Astrocyte (in vitro differentiated cells and primary cell): ENCODE data around the gene TUBA4B.

ENCODE experiments used
- EZH2 ChIP-seq: IDR thresholded peaks from 2 replicates; pipeline ENCODE4 v1.6.1; 2012; ENCODE audit warnings: mild to moderate bottlenecking, low read length, inconsistent platforms; ENCODE audit not compliant: insufficient read depth
- TF ChIP-seq, protein P1 (sequence below): IDR thresholded peaks from 2 replicates; pipeline ENCODE4 v1.5.1; 2011; ENCODE audit warnings: low read depth, mild to moderate bottlenecking, inconsistent platforms, low read length, moderate library complexity; ENCODE audit not compliant: insufficient read depth

DNA sequence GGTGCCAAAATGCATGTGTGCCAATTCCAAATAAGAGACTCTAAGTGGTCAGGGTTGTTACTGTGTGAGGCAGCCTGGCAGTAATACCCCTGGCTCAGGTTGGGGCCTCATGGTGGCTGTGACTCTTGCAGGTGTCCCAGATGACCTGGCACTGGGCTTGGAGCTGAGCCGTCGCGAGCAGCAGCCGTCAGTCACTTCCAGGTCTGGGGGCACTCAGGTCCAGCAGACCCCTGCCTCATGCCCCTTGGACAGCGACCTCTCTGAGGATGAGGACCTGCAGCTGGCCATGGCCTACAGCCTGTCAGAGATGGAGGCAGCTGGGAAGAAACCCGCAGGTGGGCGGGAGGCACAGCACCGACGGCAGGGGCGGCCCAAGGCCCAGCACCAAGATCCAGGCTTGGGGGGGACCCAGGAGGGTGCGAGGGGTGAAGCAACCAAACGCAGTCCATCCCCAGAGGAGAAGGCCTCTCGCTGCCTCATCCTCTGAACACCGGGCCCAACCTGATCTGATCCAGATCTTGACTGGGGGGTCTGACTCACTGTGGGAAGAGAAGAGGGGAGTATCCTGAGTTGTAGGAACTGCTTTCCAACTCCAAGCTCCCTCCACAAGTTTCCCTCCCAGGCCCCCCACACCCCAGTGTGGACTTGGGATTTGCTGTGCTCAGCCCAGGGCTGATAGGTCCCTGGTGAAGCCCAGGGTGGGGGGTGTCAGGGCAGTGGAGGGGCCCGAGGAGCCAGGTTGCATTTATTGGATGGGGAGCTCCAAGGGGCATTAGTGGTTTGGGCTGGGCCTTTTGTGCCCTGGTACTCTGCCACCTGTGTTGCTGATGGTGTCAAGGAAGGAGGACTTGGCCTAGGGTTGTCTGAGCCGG, 31.7 kb downstream of the TUBA4B start:
- TF ChIP-seq, protein P1, sequence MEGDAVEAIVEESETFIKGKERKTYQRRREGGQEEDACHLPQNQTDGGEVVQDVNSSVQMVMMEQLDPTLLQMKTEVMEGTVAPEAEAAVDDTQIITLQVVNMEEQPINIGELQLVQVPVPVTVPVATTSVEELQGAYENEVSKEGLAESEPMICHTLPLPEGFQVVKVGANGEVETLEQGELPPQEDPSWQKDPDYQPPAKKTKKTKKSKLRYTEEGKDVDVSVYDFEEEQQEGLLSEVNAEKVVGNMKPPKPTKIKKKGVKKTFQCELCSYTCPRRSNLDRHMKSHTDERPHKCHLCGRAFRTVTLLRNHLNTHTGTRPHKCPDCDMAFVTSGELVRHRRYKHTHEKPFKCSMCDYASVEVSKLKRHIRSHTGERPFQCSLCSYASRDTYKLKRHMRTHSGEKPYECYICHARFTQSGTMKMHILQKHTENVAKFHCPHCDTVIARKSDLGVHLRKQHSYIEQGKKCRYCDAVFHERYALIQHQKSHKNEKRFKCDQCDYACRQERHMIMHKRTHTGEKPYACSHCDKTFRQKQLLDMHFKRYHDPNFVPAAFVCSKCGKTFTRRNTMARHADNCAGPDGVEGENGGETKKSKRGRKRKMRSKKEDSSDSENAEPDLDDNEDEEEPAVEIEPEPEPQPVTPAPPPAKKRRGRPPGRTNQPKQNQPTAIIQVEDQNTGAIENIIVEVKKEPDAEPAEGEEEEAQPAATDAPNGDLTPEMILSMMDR = no peak
- TF ChIP-seq EZH2 = no peak
